GM23338 (cell line): Measurements from ENCODE around the gene IQCE.

Experiments used
- CTCF ChIP-seq, 2 experiments: fragments of 200-600 bp in 1 of 2; sonication (generic) in 1 of 2; conservative IDR thresholded peaks; 2 replicates each; pipeline versions ENCODE4 v1.5.1 to v1.6.1; 2016 to 2017; ENCODE audit warnings: antibody characterized with exemption in 2 of 2, low read depth in 2 of 2, mild to moderate bottlenecking in 2 of 2, moderate library complexity in 1 of 2
- EZH2phosphoT487 ChIP-seq: fragments of 200-600 bp; sonication (generic); IDR thresholded peaks from one replicate; pipeline ENCODE4 v1.8.1; 2018; ENCODE audit warnings: antibody characterized with exemption; ENCODE audit not compliant: unreplicated experiment
- POLR2AphosphoS5 ChIP-seq: IDR thresholded peaks from 2 replicates; pipeline ENCODE4 v1.6.1; 2016; ENCODE audit warnings: antibody characterized with exemption, low read depth

GRCh38 chr7:2651847-2652735, 93.3 kb downstream of the IQCE start:
- no peak for TF ChIP-seq CTCF (conservative IDR thresholded peaks at IDR 0.05; ENCODE audit: low read depth in 2 of 2)
- TF ChIP-seq EZH2phosphoT487 = no peak
- no peak for TF ChIP-seq POLR2AphosphoS5
